Measurements from ENCODE around the gene TUBB.

DNA sequence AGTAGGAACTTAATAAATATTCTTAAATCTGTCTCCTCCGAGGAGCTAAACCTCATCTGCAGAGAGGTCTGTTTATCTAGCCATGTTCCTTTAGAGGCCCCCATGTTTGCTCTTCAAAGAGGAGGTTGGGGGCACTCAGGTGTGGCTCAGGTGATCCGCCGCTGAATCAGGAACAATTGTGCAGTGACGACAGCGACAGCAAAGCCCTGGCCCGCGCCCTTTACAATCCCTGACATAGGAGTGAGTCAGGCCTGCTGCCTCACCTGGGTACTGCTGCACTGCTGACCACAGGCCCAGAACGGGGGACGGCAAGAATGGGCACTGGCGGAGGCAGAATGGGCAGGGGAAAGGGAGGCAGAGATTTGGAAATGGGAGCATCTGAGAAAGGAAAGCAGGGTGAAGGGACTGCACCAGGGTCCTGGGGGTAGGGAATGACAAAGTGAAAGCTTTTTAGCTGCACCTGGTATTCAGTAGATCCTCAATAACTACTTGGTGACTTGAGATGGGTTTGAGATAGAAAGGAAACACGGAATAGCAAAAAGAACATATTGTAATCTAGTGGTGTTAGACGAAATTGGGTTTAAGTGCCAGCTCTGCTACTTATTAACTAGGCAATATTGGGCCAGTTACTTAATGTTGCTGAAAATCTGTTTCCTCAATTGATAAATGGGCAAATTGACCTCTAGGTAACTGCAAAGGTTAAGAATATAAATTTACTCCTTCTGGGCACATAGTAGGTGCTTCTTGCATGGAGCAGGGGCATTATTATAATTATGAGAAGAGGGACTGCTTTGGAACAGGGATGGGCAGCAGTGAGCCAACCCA lies 29.6 kb downstream of the TUBB start:
- no peak for TF ChIP-seq ZFP36 (IDR thresholded peaks at IDR 0.05; ENCODE audit: low read depth, low read length, partially characterized antibody)
- no peak for TF ChIP-seq MEIS2 (IDR thresholded peaks at IDR 0.05; ENCODE audit: partially characterized antibody)
- TF ChIP-seq BHLHE40 (IDR thresholded peaks at IDR 0.05; ENCODE audit: low read length): no peak
- TF ChIP-seq, protein P1, sequence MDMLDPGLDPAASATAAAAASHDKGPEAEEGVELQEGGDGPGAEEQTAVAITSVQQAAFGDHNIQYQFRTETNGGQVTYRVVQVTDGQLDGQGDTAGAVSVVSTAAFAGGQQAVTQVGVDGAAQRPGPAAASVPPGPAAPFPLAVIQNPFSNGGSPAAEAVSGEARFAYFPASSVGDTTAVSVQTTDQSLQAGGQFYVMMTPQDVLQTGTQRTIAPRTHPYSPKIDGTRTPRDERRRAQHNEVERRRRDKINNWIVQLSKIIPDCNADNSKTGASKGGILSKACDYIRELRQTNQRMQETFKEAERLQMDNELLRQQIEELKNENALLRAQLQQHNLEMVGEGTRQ (CRISPR knock-in tag; IDR thresholded peaks at IDR 0.05): no peak
- TF ChIP-seq, protein P2, sequence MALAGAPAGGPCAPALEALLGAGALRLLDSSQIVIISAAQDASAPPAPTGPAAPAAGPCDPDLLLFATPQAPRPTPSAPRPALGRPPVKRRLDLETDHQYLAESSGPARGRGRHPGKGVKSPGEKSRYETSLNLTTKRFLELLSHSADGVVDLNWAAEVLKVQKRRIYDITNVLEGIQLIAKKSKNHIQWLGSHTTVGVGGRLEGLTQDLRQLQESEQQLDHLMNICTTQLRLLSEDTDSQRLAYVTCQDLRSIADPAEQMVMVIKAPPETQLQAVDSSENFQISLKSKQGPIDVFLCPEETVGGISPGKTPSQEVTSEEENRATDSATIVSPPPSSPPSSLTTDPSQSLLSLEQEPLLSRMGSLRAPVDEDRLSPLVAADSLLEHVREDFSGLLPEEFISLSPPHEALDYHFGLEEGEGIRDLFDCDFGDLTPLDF (CRISPR knock-in tag; IDR thresholded peaks at IDR 0.05): no peak

Data from K562 (cell line).